IPS-20b (cell line): ENCODE data around the gene CCDC152.

Source experiments
- H3K27ac ChIP-seq: one replicate; pipeline ENCODE4 v1.5.1; 2013; ENCODE audit warnings: low read length
- H3K27me3 ChIP-seq: 2 replicates; pipeline ENCODE4 v1.6.1; 2013; ENCODE audit warnings: mild to moderate bottlenecking, low read length, inconsistent platforms; ENCODE audit not compliant: insufficient read depth
- H3K36me3 ChIP-seq: 2 replicates; pipeline ENCODE4 v1.6.1; 2013; ENCODE audit warnings: low read depth, mild to moderate bottlenecking, inconsistent platforms, low read length, moderate library complexity; ENCODE audit not compliant: insufficient read depth
- H3K4me1 ChIP-seq: 2 replicates; pipeline ENCODE4 v1.6.1; 2013; ENCODE audit warnings: mild to moderate bottlenecking, control low read depth, inconsistent platforms, low read length, moderate library complexity; ENCODE audit not compliant: insufficient read depth
- H3K4me3 ChIP-seq: 2 replicates; pipeline ENCODE4 v1.5.1; 2013; ENCODE audit warnings: mild to moderate bottlenecking, low read length, inconsistent platforms
- H3K9ac ChIP-seq: 2 replicates; pipeline ENCODE4 v1.6.1; 2013; ENCODE audit warnings: low read depth, mild to moderate bottlenecking, inconsistent platforms, low read length, moderate library complexity
- H3K9me3 ChIP-seq: 2 replicates; pipeline ENCODE4 v1.6.1; 2013; ENCODE audit warnings: mild to moderate bottlenecking, low read depth, low read length, inconsistent platforms; ENCODE audit not compliant: insufficient read depth

Gene CCDC152

GRCh38 chr5:42785756-42786155, 29.1 kb downstream of the CCDC152 start:
- Histone ChIP-seq H3K27ac (no peak overlapping the region), H3K4me1 (no peaks in the 10 kb centered on the region)

GRCh38 chr5:42787073-42787472, 30.5 kb downstream of the CCDC152 start:
- Histone ChIP-seq H3K27ac (no peak overlapping the region), H3K27me3 (no peaks in the 10 kb centered on the region), H3K4me1 (no peaks in the 10 kb centered on the region), H3K4me3 (no peak overlapping the region), H3K36me3 (no peaks in the 10 kb centered on the region), H3K9me3 (peaks cover 10% of the 10 kb centered on the region; the same call in 1 of the 2 replicates), H3K9ac (no peak overlapping the region)

More at GRCh38 chr5:42785756-42786155, 29.1 kb downstream of the CCDC152 start:
- Histone ChIP-seq H3K36me3 (no peaks in the 10 kb centered on the region), H3K9ac (no peak overlapping the region), H3K4me3 (no peak overlapping the region), H3K27me3 (no peaks in the 10 kb centered on the region), H3K9me3 (peaks cover 10% of the 10 kb centered on the region; the same call in 1 of the 2 replicates)

- no peak overlapping the region for H3K27ac ChIP-seq
- H3K36me3 ChIP-seq: no peaks in the 10 kb centered on the region
- peaks cover 10% of the 10 kb centered on the region; the same call in 1 of the 2 replicates for H3K9me3 ChIP-seq
- no peak overlapping the region for H3K9ac ChIP-seq
- no peak overlapping the region for H3K4me3 ChIP-seq
- H3K4me1 ChIP-seq: no peaks in the 10 kb centered on the region
- H3K27me3 ChIP-seq: no peaks in the 10 kb centered on the region
Measured at GRCh38 chr5:42787845-42788244, 31.2 kb downstream of the CCDC152 start.

GRCh38 chr5:42791151-42791550, 34.5 kb downstream of the CCDC152 start:
- no peak overlapping the region for H3K4me3 ChIP-seq
- H3K27ac ChIP-seq: no peak overlapping the region

GRCh38 chr5:42798284-42799240, 41.9 kb downstream of the CCDC152 start:
- Histone ChIP-seq H3K9ac (no peak overlapping the region), H3K27ac (no peak overlapping the region), H3K4me1 (no peaks in the 10 kb centered on the region), H3K36me3 (peaks cover 11% of the 10 kb centered on the region), H3K4me3 (no peak overlapping the region), H3K9me3 (no peaks in the 10 kb centered on the region), H3K27me3 (no peaks in the 10 kb centered on the region)

More at GRCh38 chr5:42791151-42791550, 34.5 kb downstream of the CCDC152 start:
- Histone ChIP-seq H3K9me3 (peaks cover 9% of the 10 kb centered on the region; the same call in 1 of the 2 replicates), H3K36me3 (no peaks in the 10 kb centered on the region), H3K27me3 (no peaks in the 10 kb centered on the region), H3K4me1 (no peaks in the 10 kb centered on the region), H3K9ac (no peak overlapping the region)

- Histone ChIP-seq H3K9me3 (no peaks in the 10 kb centered on the region), H3K27me3 (no peaks in the 10 kb centered on the region), H3K27ac (no peak overlapping the region), H3K9ac (no peak overlapping the region), H3K4me1 (no peaks in the 10 kb centered on the region), H3K4me3 (no peak overlapping the region), H3K36me3 (peaks cover 15% of the 10 kb centered on the region)
Measured at GRCh38 chr5:42799241-42799608, 42.6 kb downstream of the CCDC152 start.

- Histone ChIP-seq H3K9me3 (no peaks in the 10 kb centered on the region), H3K27me3 (no peaks in the 10 kb centered on the region), H3K9ac (no peak overlapping the region)
Measured at GRCh38 chr5:42799668-42800114, 43.1 kb downstream of the CCDC152 start.

GRCh38 chr5:42800748-42801330, 44.2 kb downstream of the CCDC152 start:
- Histone ChIP-seq H3K36me3 (peaks cover 23% of the 10 kb centered on the region), H3K9me3 (no peaks in the 10 kb centered on the region), H3K27ac (no peak overlapping the region), H3K4me1 (no peaks in the 10 kb centered on the region), H3K27me3 (no peaks in the 10 kb centered on the region), H3K4me3 (no peak overlapping the region), H3K9ac (no peak overlapping the region)

More at GRCh38 chr5:42799668-42800114, 43.1 kb downstream of the CCDC152 start:
- no peak overlapping the region for H3K27ac ChIP-seq
- H3K4me1 ChIP-seq: no peaks in the 10 kb centered on the region
- no peak overlapping the region for H3K4me3 ChIP-seq
- peaks cover 16% of the 10 kb centered on the region for H3K36me3 ChIP-seq

GRCh38 chr5:42801516-42802166, 45.0 kb downstream of the CCDC152 start:
- no peak overlapping the region for H3K27ac ChIP-seq
- H3K36me3 ChIP-seq: peaks cover 31% of the 10 kb centered on the region
- no peaks in the 10 kb centered on the region for H3K9me3 ChIP-seq
- no peaks in the 10 kb centered on the region for H3K4me1 ChIP-seq
- H3K4me3 ChIP-seq: no peak overlapping the region
- H3K9ac ChIP-seq: no peak overlapping the region
- H3K27me3 ChIP-seq: no peaks in the 10 kb centered on the region

- H3K4me3 ChIP-seq: no peak overlapping the region
- H3K27ac ChIP-seq: no peak overlapping the region
- H3K36me3 ChIP-seq: peaks cover 40% of the 10 kb centered on the region
- no peaks in the 10 kb centered on the region for H3K27me3 ChIP-seq
- H3K4me1 ChIP-seq: no peaks in the 10 kb centered on the region
- H3K9ac ChIP-seq: no peak overlapping the region
- no peaks in the 10 kb centered on the region for H3K9me3 ChIP-seq
Measured at GRCh38 chr5:42804717-42805339, 48.2 kb downstream of the CCDC152 start.

- no peaks in the 10 kb centered on the region for H3K27me3 ChIP-seq
- H3K9ac ChIP-seq: no peak overlapping the region
- no peaks in the 10 kb centered on the region for H3K9me3 ChIP-seq
- H3K4me3 ChIP-seq: no peak overlapping the region
- peaks cover 5% of the 10 kb centered on the region; the same call in 1 of the 2 replicates for H3K4me1 ChIP-seq
- peaks cover 32% of the 10 kb centered on the region for H3K36me3 ChIP-seq
- no peak overlapping the region for H3K27ac ChIP-seq
Measured at GRCh38 chr5:42806004-42806700, 49.5 kb downstream of the CCDC152 start.
